GM19025 (cell line): Measurements from ENCODE around the gene ATP6V0B.

Source experiments
- ATAC-seq: cut with Tn5 transposase; IDR thresholded peaks from one replicate; pipeline ENCODE4 v1.9.1; 2021; ENCODE audit warnings: mild to moderate bottlenecking, low read depth, moderate library complexity; ENCODE audit not compliant: unreplicated experiment

The ATP6V0B gene

DNA sequence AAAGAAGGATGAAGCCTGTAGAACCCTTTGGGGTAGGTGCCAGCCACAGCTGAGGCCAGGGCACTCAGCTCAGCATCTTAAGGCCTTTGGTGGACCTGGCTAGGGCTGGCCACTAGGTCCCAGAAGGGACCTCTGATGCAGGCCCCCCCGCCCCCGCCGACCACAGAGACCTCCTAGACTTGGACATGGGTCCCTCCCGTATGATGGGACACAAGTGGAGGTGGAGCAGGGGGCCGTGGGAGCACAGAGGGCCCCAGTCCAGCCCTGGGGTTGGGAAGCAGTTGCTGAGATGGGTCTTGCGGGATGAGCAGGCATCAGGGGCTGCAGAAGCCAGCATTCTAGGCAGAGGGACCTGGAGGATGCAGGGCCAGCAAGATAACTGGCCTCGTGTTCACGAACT lies 7.5 kb downstream of the ATP6V0B start:
- no peak for ATAC-seq

DNA sequence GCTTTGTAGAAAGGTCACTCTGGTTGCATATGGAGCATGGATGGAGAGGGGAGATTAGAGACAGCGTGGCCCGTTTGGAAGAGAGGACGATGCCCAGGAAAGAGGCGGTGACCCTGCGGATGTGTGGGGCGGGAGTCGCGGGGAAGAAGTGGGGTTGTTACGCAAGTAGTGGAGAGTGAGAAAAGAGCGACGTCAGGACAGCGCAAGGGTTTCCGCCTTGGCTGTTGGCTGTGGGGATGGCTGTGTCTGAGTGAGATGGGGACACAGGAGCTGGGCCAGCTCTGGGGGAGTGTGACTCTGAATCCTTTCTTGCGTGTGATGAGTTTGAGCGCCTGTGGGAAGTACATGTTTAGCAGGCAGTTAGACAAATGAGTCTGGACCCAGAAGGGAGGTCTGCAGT lies 8.0 kb downstream of the ATP6V0B start:
- no peak for ATAC-seq

DNA sequence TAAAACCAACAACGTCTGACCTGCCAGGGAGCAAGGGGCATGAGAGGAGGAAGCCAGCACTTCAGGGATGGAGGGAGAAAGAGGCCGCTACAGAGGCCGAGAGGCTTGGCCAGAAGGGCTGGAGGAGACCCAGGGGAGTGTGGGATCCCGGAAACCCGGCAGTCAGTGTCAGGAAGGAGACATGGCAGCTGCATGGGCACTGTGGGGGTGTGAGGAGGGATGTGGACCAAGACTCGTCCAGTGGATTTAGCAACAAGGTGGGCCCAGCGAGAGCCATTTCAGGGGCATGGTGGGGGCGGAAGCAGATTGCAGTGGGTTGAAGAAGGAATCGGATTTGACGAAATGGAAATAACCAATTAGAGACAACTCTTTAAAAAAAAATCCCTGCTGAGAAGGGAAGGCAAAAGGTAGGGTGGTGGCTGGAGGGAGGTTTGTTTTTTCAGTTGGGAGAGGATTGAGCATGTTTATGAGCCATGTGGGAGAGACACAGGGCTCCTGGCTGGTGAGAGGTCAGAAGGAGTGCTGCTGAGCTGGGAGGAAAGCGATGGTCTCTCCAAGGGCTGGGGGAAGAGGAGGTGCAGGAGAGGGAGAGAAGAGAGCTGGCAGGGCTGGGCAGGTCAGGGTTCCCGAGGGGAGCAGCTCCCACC lies 8.6 kb downstream of the ATP6V0B start:
- ATAC-seq, result no peak

DNA sequence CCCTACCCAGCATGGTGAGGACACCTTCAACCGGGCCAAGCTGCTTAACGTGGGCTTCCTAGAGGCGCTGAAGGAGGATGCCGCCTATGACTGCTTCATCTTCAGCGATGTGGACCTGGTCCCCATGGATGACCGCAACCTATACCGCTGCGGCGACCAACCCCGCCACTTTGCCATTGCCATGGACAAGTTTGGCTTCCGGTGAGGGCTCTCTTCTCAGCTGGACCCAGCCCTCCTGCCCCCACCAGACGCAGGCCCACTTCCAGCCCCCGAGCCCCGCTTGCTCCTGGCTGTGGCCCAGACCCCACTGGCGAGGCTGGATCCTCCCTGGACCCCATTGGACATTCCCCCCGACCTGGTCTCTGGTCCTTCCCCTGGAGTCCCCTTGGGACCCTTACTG lies 10.1 kb downstream of the ATP6V0B start:
- ATAC-seq, result no peak

DNA sequence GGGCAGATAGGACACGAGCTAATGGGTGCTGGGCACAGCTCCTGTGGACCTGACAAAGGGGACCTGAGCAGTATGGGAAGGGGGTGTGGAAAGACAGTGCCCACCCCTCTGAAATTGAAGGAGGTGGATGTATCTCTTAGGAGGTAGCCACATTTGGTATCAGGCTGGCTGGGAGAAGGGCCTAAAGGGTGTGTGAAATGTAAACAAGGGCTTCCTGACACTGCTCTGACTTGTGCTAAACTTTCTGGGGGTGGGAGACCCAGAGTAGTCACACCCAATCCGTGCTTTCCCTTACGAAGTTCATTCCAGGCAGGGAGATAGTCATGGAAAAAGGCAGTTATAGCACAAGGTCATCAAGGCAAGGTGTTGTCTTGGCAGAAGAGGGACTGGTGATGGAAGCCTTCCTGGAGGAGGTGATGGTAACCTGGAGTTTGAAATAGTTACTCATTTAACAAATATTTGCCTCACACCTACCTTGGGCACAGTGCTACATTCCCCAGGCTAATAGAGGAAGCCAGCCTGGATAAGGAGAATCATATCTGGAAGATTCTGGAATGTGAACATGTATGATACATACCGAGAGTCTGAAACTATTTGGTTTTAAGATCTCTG lies 11.3 kb downstream of the ATP6V0B start:
- ATAC-seq, result no peak

DNA sequence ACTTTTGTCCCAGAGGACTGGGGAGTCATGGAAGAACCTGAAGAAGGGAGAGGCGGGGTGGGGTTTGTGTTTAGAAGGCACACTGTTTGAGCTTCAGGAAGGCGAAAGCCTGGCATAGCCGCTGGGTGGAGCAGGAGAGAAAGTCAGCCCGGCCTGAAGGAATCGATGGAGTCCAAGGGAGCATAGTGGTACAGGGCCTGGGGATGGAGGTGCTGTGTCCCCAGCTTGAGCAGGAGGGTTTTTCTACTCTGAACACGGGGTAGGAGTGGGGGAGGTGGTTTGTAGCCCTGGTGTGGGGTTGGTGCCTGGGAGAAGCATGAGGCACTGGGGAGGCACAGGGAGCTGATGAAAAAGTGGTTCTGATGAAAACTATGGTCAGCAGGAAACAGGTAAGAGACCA lies 12.0 kb downstream of the ATP6V0B start:
- no peak for ATAC-seq

DNA sequence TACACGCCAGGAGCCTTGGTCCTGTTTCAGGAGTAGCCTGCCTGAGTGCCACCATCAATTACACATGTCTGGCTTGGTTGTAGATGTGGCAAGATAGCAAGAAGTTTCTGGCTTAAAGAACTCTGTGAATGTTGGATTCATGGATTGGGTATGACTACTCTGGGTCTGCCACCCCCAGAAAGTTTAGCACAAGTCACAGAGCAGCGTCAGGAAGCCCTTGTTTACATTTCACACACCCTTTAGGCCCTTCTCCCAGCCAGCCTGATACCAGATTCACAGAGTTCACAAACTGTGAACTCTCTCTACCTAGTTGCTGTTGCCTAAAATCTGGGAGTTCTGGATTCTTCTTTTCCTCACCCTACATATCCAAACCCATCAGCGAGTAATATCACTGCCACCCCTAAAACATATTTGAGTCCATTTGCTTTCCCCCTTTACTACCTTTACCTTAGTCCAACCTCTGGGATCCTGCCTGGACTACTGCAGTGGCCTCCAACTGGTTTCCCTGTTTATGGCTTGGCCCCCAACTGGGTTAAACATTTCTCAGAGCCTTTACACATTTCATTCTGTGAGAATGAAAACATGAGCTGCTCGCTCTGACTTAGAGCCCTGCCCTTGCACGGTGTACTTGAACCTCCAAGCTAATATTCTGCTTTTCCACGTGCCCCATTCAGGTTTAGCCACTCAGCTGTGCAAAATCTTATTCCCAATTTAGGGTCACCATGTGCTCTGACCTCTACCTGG lies 12.6 kb downstream of the ATP6V0B start:
- no peak for ATAC-seq

DNA sequence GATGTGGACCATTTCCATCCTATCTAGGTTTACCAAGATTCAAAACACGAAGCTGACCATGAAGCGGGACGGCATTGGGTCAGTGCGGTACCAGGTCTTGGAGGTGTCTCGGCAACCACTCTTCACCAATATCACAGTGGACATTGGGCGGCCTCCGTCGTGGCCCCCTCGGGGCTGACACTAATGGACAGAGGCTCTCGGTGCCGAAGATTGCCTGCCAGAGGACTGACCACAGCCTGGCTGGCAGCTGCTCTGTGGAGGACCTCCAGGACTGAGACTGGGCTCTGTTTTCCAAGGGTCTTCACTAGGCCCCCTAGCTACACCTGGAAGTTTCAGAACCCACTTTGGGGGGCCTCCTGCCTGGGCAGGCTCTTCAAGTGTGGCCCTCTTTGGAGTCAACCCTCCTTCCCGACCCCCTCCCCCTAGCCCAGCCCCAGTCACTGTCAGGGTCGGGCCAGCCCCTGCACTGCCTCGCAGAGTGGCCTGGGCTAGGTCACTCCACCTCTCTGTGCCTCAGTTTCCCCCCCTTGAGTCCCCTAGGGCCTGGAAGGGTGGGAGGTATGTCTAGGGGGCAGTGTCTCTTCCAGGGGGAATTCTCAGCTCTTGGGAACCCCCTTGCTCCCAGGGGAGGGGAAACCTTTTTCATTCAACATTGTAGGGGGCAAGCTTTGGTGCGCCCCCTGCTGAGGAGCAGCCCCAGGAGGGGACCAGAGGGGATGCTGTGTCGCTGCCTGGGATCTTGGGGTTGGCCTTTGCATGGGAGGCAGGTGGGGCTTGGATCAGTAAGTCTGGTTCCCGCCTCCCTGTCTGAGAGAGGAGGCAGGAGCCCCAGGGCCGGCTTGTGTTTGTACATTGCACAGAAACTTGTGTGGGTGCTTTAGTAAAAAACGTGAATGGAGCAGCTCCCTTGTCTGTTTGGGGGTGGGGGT lies 15.8 kb downstream of the ATP6V0B start:
- no peak for ATAC-seq

DNA sequence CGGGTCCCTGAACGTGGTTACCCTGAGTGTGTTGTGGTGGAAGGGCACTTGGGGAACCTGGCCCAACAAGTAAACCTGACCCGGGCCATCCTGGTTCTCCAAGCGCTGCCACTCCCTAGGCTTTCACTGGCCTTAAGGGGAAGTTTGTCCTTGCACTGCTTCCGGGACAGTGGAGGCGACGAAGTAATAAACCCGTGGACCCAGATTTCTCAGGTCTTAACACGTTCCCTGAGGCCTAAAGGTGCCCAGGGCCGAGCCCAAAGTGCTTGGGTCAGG lies 16.4 kb downstream of the ATP6V0B start:
- no peak for ATAC-seq

DNA sequence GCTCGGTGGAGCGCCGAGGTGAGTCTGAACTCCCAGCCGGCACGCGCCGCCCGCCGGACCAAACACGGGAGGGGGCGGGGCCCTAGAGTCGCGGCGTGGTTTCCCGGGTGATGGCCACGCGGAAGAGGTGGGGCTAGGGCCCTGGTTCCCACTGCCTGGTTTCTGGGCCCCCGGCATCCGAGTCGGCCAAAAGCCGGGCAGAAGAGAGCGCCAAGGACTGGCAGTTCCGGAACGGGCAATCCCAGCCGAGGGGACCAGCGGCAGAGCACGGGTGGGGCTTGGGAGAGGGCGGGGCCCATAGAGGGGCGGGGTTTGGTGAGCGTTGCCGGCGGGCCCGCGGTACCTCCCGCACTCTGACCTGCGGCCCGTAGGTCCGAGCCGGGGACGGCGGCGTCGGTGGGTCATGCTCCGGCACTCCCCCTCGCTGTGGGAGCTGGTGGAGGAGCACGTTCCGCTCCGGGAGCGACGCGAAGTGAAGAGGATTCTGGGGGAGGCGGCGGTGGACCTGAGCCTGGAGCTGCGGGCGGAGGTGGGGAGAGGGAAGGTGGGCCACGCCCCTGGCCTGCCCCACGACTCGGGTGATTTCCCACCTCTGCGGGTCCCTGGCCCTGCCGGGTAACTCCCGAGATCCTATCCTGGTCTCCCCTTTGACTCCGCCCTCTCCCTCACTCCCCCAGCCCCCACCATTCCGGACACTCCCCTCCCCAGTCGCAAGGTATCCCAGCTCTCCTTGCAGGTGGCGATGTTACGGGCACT lies 16.9 kb downstream of the ATP6V0B start, which contains the start of gene CCDC24:
TSS of gene CCDC24 (plus strand) at position 124 of the 756 bp plus-strand sequence. CDS start at position 404, 280 bp downstream.
- ATAC-seq, result peak; percentile 86

DNA sequence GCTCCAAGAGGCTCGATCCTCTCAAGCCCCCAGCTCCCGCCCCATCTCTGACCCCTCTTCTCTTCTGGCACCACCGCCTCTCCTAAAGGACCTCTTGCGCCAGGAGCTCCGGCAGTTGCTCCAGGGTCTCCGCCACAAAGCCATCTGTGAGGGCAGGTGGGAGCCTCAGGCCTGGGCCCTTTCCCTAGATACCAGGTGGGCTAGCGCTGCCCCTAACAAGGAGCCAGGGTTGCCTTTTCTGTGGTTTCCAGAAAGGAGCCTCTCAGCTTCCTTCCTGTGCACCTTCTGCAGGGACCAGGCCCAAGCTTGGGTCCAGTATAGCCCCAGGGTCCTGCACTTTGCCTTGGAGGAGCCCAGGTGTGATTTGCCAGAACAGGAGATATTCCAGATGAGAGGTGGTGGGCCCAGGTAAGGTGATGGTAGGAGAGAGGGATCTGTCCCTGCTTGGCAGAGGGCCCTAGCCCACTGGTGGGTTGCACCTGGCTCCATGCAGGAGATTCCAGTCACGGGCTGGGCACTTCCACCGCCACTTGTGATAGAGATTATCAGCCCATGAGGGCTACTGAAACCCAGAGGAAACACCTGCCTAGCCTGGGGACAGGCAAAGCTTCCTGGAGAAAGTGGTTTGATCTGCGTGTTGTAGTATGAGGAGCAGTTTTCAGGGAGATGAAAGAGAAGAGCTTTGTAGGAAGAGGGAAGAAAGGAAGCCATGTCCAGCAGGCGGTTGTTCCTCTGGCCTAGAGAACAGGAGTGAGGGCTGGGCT lies 17.7 kb downstream of the ATP6V0B start:
- no peak for ATAC-seq

DNA sequence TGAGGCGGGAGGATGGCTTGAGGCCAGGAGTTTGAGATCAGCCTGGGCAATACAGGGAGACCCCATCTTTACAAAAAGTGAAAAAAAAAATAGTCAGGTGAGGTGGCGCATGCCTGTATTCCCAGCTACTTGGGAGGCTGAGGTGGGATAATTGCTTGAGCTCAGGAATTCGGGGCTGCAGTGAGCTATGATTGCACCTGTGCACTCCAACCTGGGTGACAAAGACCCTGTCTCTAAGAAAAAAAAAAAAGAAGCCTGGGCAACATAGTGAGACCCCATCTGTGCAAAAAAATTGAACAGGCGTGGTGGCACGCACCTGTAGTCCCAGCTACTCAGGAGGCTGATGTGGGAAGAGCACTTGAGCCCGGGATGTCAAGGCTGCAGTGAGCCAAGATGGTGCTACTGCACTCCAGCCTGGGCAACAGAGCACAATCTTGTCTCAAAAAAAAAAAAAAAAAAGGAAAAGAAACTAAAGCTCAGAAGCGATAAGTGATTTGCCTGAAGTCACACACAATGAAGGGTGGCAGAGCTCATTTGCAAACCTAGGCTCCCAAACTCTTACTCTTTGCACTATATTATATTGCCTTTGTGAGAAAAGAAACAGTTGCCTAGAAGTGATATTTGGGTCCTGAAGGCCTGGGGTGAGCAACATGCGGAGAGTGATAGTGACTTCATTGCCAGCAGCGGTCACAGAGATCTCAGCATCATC lies 18.6 kb downstream of the ATP6V0B start:
- ATAC-seq, result no peak

DNA sequence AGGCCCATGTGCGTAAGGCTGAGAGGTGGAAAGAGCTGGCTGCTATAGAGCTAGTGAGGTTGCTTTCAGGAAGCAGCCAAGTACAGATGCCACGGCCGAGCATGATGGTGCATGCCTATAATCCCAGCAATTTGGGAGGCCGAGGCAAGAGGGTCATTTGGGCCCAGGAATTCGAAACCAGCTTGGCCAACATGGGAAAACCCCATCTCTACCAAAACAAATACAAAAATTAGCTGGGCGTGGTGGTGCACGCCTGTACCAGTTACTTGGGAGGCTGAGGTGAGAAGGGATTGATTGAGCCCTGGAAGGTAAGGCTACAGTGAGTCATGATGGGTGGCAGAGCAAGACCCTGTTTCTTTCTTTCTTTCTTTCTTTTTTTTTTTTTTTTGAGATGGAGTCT lies 19.3 kb downstream of the ATP6V0B start:
- ATAC-seq, result no peak

DNA sequence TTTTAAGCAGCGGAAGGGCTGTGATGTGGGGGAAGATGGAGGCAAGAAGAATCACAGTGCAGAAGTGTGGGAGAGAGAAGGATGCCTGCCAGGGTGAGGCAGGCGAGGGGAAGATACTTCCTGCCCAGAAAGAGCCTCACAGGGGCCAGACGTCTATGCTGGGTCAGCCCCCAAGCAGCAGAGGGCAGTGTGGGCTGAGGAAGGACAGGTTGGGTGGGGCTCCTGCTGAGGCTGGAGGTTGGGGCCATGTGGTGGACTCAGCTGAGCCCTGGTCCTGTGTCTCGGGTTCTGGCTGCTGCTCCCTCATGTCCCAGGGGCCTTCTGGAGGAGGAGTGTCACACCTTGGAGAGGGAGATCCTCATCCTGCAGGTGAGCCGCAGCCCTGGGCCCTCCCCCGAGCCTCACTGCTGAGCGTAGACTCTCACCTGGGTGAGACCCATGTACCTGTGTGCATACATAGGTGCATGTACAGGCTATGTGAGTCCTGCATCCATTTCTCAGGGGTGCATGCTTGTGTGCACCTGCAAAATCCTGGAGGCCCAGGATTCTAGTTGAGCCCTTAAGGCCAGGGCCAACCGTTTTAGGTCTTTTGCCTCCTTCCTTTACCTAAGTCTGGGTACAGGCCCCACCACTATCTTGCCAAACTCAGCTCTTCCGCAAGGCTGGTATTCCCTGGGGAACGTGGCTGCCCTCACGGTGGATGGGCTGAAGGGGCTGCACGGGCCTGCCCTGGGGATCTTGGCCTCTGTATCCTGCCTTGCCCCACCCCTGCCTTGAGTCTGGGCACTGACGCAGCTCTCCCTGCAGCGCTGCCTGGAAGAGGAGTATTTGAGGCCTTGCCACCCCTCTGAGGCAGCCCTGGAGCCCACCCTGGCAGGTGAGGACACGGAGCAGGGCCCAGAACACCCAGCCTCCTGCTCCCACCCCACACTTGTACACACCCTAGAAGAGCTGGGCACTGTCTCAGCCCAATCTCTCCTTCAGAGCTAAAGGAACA lies 20.3 kb downstream of the ATP6V0B start:
- no peak for ATAC-seq

DNA sequence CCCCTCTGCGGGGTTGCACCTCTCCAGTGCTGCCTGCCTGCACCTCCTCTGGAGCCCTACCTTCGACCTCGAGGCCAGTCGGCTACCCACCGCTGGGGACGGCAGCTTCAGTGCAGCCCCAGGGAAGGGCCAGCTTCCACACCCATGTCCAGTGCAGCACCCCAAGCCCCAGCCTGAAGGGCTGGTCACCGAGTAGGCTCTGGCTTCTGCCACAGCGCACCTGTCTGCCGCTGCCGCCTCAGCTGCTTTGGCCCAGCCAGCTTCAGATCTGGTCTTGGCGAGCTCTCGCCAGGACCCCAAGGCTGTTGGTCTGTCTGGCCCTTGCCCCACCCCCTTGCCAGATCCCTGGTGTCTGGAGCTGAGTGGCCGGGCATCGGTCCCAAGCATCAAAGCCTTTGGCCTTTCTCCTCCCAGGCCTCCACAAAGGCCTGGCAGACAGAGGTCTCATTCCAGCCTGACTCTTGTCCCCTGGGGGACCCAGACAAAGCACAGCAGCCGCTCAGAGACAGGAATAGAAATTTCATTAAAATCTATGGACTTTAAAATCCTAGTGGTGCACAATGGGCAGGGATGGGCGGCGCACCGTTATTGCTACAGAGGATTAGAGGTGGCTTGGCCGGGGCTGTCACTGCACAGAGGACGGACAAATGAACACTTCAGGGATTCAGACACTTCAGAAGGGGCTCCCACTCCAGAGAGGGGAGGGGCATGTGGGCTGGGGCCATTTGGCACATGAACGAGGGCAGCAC lies 21.4 kb downstream of the ATP6V0B start:
- ATAC-seq, result no peak

DNA sequence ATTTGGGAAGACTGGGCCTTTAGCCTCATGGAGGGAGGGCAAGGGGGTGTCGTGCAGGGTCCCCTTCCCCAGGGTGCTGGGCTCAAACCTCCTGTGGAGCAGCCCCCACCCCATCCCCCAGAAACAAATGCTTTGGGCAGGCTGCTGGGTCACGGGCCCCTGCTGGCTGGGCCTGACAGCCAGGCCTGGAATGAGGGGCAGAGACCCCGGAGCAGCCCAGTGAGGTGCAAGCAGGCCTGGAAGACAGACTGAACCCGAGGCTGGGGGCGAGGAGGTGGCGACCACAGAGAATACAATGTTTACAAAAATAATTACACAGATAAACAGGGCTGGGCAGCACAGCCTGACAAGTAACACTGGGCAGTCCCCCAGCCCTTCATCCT lies 22.0 kb downstream of the ATP6V0B start:
- no peak for ATAC-seq
